OCI-LY7 (cell line): ENCODE data around the gene PATL1.

Experiments
- CTCF ChIP-seq: fragments of 200-600 bp; sonication (generic); conservative IDR thresholded peaks from 2 replicates; pipeline ENCODE4 v1.5.1; 2014; ENCODE audit warnings: mild to moderate bottlenecking, antibody characterized with exemption, low read length, moderate library complexity, mixed read lengths
- EZH2phosphoT487 ChIP-seq: fragments of 200-600 bp; sonication (generic); IDR thresholded peaks from 2 replicates; pipeline ENCODE4 v1.6.1; 2018; ENCODE audit warnings: low read depth, borderline replicate concordance, mild to moderate bottlenecking, mixed run types, antibody characterized with exemption, low read length, moderate library complexity, mixed read lengths

DNA sequence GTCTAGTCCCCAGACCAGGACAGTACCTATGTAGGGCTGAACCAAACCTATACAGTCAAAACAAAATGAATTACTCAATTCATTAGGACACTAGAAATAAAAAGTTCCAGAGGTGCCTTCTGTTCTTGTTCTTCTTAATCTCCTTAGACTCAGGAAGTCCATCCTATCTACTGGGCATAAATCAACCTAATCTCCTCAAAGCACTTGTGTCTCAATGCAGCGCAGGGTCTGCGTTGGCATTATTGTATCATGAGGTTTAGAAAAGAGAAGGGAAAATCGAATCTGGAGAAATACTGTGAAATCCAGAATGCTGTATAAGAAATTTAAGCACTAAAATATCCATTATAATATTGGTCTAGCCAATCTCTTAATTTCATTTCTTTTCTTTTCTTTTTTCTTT is 47.2 kb upstream of the PATL1 start:
- TF ChIP-seq CTCF (no peak), EZH2phosphoT487 (no peak)
